GM21576 (cell line): ENCODE results near the gene WNK2.
"Not testable (repeated sequence)": the region's sequence is repeated elsewhere in the genome, so short reads cannot be mapped to it uniquely, and the experiment has no call there.

Experiments used
- ATAC-seq: cut with Tn5 transposase; IDR thresholded peaks from one replicate; pipeline ENCODE4 v1.9.1; 2021; ENCODE audit warnings: mild to moderate bottlenecking, moderate library complexity; ENCODE audit not compliant: unreplicated experiment

WNK2 gene

GRCh38 chr9:93324191-93324834 lies 140.4 kb downstream of the WNK2 start:
- ATAC-seq, result no peak

- no peak for ATAC-seq
Observed at GRCh38 chr9:93325307-93326035, 141.5 kb downstream of the WNK2 start.

GRCh38 chr9:93326056-93326455 lies 142.1 kb downstream of the WNK2 start:
- ATAC-seq, result no peak

GRCh38 chr9:93326654-93327053 lies 142.7 kb downstream of the WNK2 start:
- ATAC-seq, result no peak

- no peak for ATAC-seq
Observed at GRCh38 chr9:93329629-93330280, 145.8 kb downstream of the WNK2 start.

- no peak for ATAC-seq
Observed at GRCh38 chr9:93332317-93332716, 148.4 kb downstream of the WNK2 start.

GRCh38 chr9:93336720-93337119 lies 152.8 kb downstream of the WNK2 start:
- ATAC-seq, result no peak

GRCh38 chr9:93338196-93338595 lies 154.3 kb downstream of the WNK2 start:
- ATAC-seq, result not testable (repeated sequence)

GRCh38 chr9:93340091-93340490 lies 156.2 kb downstream of the WNK2 start:
- ATAC-seq, result no peak

GRCh38 chr9:93341820-93342219 lies 157.9 kb downstream of the WNK2 start:
- not testable (repeated sequence) for ATAC-seq

GRCh38 chr9:93342428-93342827 lies 158.5 kb downstream of the WNK2 start:
- ATAC-seq, result not testable (repeated sequence)

- no peak for ATAC-seq
Observed at GRCh38 chr9:93343663-93344062, 159.7 kb downstream of the WNK2 start.

GRCh38 chr9:93345643-93346230 lies 161.8 kb downstream of the WNK2 start:
- no peak for ATAC-seq

GRCh38 chr9:93346231-93347112 lies 162.5 kb downstream of the WNK2 start:
- ATAC-seq, result no peak

GRCh38 chr9:93347371-93347975 lies 163.5 kb downstream of the WNK2 start:
- not testable (repeated sequence) for ATAC-seq

GRCh38 chr9:93353413-93354310 lies 169.7 kb downstream of the WNK2 start:
- ATAC-seq, result not testable (repeated sequence)

- ATAC-seq, result no peak
Observed at GRCh38 chr9:93354451-93354850, 170.5 kb downstream of the WNK2 start.

GRCh38 chr9:93355827-93356226 lies 171.9 kb downstream of the WNK2 start:
- ATAC-seq, result no peak

- no peak for ATAC-seq
Observed at GRCh38 chr9:93357649-93358048, 173.7 kb downstream of the WNK2 start.
